GM19043 (cell line): ENCODE data around the gene RIPOR2.

Experiments
- ATAC-seq: cut with Tn5 transposase; IDR thresholded peaks from one replicate; pipeline ENCODE4 v1.9.1; 2021; ENCODE audit warnings: low read depth; ENCODE audit not compliant: unreplicated experiment

RIPOR2 gene

DNA sequence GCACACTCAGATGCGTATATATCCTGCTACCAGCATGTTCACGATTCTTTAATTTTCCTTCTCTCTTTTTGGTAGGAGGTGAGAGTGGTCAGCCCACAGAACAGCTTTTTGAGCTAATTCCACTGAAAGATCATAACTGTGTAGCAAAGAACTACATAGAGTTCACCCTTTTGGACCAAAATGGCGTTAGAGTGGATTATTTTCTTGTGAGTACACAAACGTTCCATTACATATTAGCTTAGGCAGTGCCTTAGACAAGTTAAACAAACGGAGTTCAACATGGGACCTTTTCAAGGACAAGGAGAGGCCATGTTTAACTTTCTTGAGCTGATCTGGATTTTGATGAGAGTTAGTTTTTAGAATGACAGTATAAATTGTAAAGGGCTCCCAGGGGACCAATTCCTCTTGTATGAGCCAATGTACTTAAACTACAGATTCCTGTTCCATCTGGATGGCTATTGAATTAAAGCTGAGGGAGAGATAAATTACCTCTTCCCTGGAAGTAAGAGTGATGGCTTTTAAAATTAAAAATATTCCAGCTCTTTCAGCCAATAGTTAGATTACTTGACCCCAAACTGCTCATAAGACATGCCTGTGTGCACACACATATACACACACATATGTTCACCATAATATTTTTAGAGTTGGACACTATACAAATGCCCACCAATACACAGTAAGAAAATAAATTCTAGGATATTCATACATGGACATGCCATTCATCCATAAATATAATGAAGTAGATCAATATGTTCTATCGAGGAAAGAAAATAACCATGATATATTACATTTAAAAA is 111.4 kb downstream of the RIPOR2 start:
- ATAC-seq = no peak

DNA sequence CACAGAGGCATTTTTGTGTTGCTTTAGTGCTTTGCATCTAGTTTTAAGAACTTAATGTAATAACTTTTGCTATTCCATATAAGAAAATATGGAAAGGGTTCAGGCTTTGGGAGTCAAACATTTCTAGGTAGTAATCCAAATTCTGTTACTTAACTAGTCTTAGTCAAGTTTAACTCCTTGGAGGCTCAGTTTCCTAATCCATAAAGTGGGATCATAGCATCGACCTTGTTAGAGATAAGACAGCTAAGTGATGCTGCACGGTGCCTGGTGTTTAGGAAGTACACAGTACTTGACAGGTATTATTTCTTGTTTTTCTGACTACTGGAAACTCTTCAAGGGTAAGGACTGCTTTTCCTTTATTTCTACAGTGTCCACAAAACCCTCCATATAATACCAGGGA is 112.6 kb downstream of the RIPOR2 start:
- ATAC-seq = no peak

DNA sequence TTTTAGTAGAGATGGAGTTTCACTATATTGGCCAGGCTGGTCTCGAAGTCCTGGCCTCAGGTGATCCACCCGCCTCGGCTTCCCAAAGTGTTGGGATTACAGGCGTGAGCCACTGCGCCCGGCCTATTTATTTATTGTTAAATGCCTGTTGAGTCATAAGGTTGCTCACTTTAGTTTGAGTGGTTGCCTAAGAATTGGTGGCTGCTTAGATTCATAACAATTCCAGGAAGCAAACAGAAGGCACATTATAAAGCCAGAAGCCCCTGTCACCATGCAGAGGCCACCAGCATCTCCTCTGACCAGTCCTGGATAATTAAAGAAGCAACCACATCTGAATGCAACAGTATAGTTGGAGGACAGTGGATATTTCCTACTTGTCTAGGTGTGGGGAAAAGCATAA is 113.1 kb downstream of the RIPOR2 start:
- ATAC-seq = no peak

DNA sequence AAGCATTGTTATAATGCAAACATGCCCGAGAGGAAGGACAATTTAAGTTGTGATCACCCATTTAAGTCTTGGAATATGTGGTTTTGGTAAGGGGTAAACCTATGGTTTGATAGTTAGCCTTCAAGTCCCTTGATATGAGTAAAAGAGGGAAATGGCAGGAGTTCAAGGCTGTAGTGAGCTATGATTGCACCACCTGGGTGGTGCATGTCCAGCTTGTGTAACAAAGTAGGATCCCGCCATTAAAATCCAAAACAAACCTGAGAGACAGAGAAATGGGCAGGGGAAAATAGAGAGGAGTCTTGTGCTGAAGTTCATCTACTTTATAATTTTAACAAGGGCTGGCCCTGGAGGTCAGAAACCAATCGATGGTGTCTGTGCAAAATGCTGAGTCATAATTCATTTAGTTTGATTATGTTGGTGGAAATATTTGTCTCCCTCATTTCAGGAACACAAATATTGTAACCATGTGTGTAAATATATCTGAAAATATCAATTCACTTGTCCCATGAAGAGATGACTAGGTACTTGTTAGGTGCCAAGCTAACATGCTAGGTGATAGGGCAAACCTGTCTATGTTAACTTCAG is 113.8 kb downstream of the RIPOR2 start:
- no peak for ATAC-seq

DNA sequence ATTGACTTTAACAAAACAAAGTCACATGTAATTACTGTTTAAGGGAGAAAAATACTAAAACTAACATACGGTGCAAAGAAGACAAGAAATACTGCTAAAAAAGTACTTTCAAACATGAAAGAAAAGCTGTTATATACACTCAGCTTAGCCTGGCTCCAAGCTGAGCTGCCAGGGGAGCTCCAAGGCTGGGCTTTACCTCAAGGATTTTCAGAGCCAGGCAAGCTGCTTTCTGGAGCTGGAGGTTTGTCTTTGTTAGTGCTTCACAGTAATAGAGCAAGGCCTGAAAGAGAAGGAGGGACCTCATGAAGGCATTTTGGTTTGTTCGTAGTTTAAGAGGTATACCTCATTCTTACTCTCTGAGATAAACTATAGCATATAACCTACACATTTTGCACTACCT is 117.4 kb downstream of the RIPOR2 start:
- ATAC-seq = no peak

DNA sequence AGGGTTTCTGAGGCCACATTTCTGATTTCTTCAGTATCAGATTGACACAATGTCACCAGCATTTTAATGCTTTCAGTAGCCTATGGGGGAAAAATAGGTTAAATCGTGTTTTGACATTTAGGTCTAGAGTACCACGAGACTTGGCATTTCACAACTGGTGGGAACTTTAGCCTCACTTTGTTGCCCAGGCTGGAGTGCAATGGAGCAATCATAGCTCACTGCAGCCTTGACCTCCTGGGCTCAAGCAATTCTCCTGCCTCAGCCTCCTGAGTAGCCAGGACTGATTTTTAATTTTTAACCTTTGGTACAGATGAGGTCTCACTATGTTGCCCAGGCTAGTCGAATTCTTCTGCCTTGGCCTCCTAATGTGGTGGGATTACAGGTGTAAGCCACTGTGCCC is 126.0 kb downstream of the RIPOR2 start:
- no peak for ATAC-seq

DNA sequence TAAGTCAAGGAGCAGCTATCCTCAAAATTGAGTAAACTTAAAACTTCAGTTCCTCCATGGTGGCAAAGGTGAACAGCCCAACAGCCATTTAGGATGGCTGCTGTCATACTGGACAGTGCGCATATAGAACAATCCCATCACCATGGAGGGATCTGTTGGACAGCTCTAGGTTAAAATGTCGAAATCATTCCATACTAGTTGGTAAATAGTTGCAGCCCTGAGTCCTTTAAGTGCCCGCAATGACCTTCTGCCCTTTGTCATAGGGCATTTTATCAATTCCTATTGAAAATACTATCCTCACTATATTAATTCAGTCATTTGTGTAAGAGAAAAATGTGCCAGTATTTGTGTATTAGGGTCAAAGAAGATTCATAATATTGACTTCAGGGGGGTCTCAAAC is 128.2 kb downstream of the RIPOR2 start:
- ATAC-seq = no peak

DNA sequence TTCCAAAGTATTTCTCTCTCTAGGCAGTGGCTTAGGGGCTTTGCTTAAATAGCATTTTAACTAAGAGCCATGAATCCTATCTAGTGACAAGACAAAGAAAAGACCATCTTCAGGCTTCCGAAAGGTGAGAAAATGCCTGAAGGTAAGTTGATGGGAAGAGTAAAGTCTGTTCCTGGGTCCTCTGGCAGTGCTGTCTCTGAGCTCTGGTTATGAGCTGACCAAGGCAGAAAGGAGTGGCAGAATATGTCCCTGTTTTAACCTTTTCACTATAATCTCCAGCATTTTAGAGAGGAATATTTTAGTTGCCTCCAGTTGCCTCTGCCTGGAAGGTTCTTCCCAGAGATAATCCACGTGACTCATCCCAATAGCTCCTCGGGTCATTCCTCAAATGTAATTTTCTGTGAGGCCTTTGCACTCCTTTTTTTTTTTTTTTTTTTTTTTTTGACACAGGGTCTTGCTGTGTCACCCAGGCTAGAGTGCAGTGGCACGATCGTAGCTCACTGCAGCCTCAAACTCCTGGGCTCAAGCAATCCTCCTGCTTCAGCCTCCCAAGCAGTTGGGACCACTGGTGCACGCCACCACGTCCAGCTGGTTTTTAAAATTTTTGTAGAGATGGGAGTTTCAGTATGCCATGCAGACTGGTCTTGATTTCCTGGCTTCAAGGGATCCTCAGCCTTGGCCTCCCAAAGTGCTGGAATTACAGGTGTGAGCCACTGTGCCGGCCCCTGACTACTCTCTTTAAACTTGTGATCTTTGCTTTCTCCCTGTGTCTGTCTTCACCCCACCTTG is 133.3 kb downstream of the RIPOR2 start:
- no peak for ATAC-seq

DNA sequence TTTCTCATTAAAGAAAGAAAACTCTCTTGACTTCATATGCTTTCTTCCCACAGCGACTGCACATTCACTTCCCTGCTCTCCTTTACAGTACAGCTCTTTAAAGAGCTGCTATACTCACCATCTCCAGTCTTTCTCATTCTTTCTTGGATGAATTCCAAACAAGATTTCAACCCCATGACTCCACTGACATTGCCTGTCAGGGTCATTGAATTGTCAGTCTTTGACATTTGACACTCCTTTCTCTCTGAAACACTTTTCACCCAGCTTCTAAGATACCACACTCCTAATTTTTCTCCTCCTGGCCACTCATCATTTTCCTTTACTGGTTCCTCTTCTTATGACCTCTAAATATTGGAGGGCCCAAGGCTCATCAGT is 136.2 kb downstream of the RIPOR2 start:
- no peak for ATAC-seq

DNA sequence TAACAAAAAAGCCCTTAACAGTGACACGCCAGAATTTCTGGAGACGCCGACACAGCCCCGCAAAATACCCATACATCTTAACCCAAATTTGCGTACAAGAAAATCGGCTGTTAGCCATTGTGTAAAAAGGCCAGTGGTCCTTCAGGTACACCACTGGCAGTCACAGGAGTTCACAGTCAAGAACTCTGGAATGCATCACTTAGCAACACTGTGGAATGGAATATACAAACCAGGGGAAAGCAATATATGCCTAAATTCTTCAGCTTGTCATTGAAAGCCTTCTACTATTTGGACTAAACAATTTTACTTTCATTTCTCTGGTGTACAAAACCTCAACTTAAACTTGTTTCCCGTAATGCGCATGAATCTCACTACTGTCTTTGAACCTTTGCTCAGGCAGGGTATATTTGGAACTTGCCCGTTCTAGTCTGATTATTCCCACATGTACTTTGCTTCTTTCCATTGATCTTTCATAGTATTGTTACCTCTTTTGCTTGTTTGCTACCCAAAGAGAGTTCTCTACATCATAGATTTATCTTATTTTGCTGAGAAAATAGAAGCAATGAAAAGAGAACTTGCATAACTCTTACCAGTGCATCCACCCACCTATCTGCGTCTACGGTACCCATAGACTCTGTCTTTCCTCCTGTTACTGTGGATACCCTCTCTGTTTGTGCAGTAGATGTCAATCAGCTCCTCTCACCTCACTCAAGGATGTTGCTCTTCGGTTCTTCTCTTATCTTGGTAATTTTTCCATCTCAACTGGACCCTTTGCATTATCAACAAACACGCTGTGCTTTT is 136.8 kb downstream of the RIPOR2 start, which contains the start of gene ARMH2:
TSS of gene ARMH2 (minus strand) at position 178 of the 801 bp plus-strand sequence. CDS start at position 118, 60 bp downstream.
- no peak for ATAC-seq

DNA sequence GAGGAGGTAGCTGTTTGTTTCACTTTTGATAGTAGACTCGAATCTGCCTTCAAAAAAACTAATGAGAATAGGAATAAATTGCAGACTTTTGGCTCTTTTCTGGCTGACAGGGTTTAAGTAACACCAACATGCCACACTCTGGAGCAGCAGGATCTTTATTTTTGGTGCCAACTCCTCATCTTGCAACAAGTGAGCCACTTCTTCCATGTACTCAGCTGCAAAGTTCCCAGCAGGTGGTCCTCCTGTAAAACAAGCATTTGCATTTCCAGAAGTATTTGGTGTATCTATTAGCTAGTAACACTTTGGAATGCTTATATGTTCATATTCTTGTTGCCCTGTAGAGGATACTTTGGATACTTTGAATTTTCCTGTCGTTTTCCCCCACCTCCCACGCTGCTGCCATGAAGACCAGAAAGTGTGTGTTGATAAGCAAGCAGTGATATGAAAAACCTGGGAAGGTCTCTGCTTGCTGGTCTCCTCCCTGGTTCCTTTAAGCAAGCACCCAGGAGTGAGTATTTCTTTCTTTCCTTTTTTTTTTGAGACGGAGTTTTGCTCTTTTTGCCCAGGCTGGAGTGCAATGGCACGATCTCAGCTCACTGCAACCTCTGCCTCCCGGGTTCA is 138.1 kb downstream of the RIPOR2 start:
- no peak for ATAC-seq

DNA sequence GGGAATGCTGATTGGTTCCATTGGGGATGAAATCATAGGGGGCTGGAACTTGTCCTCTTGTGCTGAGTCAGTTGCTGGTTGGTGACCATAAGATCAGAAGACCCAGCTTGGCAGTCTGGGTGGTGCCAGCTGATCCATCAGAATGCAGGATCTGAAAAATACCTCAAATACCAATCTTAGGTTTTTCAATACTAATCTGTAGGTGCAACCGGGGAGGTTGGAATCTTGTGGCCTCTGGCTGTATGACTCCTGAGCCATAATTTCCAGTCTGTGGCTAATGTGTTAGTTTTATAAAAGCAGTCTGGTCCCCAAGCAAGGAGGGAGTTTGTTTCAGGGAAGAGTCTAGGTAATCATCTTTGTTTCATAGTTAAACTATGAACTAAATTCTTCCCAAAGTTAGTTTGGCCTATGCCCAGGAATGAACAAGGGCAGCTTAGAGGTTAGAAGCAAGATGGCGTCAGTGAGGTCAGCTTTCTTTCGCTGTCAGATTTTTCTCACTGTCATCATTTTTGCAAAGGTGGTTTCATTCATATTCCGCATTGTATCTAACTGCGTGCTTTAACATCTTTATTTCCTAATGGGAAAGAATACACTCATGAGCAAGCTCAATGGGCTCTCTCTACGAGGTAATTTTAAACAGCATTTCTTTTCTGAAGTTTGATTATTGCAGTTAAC is 139.0 kb downstream of the RIPOR2 start:
- ATAC-seq = no peak

DNA sequence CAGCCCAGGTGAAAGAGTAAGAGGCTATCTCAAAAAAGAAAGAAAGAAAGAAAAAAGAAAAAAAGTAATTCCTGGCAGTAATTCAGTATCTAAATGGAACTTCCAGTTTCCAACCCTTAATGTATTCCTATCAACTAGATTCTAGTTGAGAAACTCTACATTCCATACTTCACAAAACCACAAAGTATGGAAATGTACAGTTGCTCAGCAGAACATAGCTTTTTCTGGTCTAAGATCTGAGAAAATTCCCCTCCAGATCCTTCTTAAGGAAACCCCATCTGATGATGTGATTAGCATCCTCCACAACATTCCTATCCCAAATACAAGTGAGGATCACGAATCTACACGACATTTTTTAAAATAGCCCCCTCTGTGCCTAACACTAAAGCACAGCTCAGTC is 140.7 kb downstream of the RIPOR2 start:
- no peak for ATAC-seq

DNA sequence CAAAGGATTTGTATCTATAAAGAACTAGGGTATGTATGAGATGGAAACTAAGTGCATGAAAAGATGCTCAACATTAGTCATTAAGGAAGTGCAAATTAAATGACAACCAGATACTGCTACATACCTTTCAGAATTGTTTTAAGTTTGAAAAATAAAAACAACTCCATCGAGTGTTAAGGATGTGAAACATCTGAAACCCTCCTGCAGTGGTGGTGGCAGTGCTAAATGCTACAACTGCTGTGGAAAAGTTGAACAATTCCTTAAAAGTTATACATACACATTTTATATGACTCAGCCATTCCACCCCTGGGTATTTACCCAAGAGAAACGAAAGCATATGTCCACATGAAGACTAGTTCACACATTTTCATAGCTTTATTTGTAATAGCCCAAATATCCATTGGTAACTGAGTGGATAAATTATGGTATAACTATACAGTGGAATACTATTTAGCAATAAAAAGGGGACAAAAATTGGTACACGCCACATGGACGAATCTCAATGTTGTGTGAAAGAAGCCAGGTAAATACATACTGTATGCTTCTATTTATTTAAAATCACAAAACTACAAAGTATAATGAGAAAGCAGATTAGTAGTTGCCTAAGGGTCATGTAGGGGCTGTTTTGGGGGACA is 147.6 kb downstream of the RIPOR2 start:
- no peak for ATAC-seq

DNA sequence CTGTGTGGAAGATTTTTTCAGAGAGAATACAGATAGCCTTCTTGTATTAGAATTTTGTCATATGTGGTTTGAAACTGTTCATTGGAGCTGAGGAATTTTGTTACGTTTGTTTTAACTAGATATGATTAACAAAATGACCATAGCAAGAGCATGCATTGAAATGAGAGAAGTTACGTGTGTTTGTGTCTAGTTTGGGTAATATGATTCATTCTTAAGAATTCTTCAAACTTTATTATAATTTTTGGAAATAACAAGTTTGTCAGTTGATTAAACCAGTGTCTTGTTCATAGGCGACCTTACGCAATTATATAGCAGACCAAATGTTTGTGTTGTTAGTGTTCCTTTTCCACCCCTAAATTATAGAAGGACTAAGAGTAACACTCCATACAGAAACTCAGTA is 155.6 kb downstream of the RIPOR2 start:
- no peak for ATAC-seq

DNA sequence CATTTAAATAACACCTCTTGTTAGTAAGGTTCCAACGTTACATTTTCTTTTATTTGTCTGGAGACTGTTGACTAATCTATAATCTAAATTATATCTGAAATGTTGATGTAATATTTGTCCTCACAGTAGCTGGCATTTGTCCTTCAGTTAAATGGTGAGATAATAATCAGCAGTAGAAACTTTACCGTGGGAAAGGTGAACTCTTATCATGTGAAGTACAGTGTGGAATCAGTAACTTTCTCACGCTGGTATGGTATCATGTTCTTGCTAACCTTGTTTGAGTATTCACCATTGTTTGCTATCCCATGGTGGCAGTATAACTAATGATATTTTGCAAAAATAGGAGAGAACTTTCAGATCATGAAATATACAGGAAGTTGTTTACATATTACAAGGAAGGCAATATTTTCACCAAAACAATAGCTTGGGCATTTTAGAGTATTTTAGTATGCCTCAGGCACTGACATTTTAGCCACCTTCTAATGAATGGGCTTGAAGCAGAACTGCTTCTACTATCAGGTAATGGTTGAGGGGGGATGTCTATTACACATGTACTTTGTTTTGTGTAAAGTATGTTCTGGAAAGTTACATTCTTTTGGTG is 156.2 kb downstream of the RIPOR2 start:
- no peak for ATAC-seq

DNA sequence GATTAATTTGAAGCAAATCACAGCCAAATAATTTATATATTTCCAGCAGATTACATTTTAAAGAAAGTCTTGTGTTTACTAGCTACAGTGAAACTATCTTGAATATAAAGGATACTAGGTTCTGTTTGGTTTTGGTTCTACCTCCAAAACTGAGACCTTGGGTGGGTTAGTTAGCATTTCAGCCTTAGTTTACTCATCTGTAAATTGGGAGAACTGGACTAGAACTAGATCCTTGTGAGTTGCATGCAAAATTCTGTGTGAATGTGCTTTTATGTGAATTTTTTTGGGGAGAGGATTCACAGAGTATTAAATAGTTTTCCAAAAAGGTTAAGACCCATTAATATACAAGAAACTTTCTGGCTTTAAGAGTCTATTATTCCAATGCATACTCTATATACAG is 156.9 kb downstream of the RIPOR2 start:
- ATAC-seq = no peak

DNA sequence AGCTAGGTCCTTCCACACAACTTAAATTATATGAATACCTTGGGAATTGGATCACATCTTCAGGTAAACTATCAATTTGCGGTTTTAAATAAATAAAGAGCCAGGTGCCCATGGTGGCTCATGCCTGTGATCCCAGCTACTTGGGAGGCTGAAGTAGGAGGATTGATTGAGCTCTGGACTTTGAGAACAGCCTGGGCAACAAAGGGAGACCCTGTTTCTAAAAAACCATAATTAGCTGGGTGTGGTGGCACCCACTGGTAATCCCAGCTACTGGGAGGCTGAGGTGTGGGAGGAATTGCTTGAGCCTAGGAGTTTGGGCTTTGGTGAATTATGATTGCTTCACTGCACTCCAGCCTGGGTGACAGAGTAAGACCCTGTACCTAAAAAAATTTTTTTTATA is 157.6 kb downstream of the RIPOR2 start:
- no peak for ATAC-seq

DNA sequence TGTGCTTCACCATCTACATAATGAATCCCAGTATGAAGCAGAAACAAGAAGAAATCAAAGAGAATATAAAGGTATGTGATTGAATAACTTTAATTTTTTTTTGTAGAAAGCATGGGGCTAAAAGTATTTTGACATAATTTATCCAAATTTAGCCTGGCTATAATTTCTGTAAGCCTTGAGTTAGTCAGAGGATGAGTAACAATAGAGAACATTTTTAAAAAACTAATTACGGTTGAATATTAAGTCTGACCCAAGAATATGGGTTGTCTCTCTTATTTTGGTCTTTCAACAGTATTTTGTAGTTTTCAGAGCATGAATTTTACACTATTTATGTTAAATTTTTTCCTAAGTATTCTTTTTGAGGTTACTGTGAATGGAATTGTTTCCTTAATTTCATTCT is 158.5 kb downstream of the RIPOR2 start:
- no peak for ATAC-seq
